Thymus (tissue), 11 donors: ENCODE measurements around the gene KRTAP5-6. TPM values are rescaled to one million over a fixed set of nuclear protein-coding genes. Genes with fewer than 3 reads are reported as not detected.

Source experiments
- DNase-seq, 9 donors: peaks; one replicate each; pipeline ENCODE4 v3.0.0-alpha.2; 2013; ENCODE audit warnings: low spot score in 9 of 9, low read depth in 6 of 9, missing footprints in 1 of 9
- H3K27ac ChIP-seq, 2 donors: one replicate each; pipeline ENCODE4 v1.5.1; 2013; ENCODE audit warnings: control low read depth in 1 of 2, low read depth in 1 of 2, low read length in 1 of 2, mild to moderate bottlenecking in 1 of 2, moderate library complexity in 1 of 2
- H3K27me3 ChIP-seq, 2 donors: one replicate each; pipeline ENCODE4 v1.5.1; 2013; ENCODE audit warnings: low read length in 1 of 2; ENCODE audit not compliant: control insufficient read depth in 2 of 2, insufficient read depth in 1 of 2
- H3K36me3 ChIP-seq, 2 donors: one replicate each; pipeline ENCODE4 v1.5.1; 2013; ENCODE audit warnings: low read length in 1 of 2, mild to moderate bottlenecking in 1 of 2, moderate library complexity in 1 of 2; ENCODE audit not compliant: control insufficient read depth in 2 of 2, insufficient read depth in 2 of 2
- H3K4me1 ChIP-seq, 2 donors: one replicate each; pipeline ENCODE4 v1.5.1; 2013; ENCODE audit warnings: low read length in 2 of 2; ENCODE audit not compliant: control insufficient read depth in 2 of 2, insufficient read depth in 2 of 2
- H3K4me3 ChIP-seq, 2 donors: one replicate each; pipeline ENCODE4 v1.5.1; 2013; ENCODE audit warnings: low read length in 2 of 2, control low read depth in 1 of 2, mild to moderate bottlenecking in 1 of 2
- H3K9me3 ChIP-seq, 2 donors: one replicate each; pipeline ENCODE4 v1.5.1; 2013; ENCODE audit warnings: low read length in 1 of 2, mild to moderate bottlenecking in 1 of 2; ENCODE audit not compliant: control insufficient read depth in 2 of 2, insufficient read depth in 1 of 2
- WGBS: extraction: QIAGEN DNeasy Blood & Tissue Kit; methylation state at CpG from one replicate; pipeline ENCODE4 v1.1.7; 2013; 5-methylcytosine and 5-hydroxymethylcytosine counted together
- polyA plus RNA-seq: library from polyadenylated mRNA; stranded (reverse); fragments of 200-250 nt; gene quantifications from one replicate; pipeline ENCODE4 v1.2.3, GENCODE V29; 2013
- total RNA-seq: library from RNA; stranded (reverse); fragments of 120-200 nt; gene quantifications from one replicate; pipeline ENCODE4 v1.2.4, GENCODE V29; 2013
- donor health status: healthy.

KRTAP5-6 gene
- total and polyA plus RNA-seq, 2 donors, result not detected

- H3K27me3 ChIP-seq, result peaks cover 0 to 26% of the 10 kb centered on the region in 2 donors
- DNase-seq, result no peak
- H3K4me1 ChIP-seq, result peaks cover 0 to 13% of the 10 kb centered on the region in 2 donors
- no peak overlapping the region for H3K27ac ChIP-seq
- H3K4me3 ChIP-seq, result no peak overlapping the region
- WGBS, result 63% methylated on average over 20 of the region's 20 CpGs
- H3K36me3 ChIP-seq, result no peaks in the 10 kb centered on the region
- no peaks in the 10 kb centered on the region for H3K9me3 ChIP-seq
Observed at GRCh38 chr11:1652442-1652770, 44.6 kb upstream of the KRTAP5-6 start.

GRCh38 chr11:1652771-1653540, 44.0 kb upstream of the KRTAP5-6 start:
- Histone ChIP-seq H3K27ac (no peak overlapping the region), H3K27me3 (peaks cover 0 to 26% of the 10 kb centered on the region in 2 donors), H3K4me3 (no peak overlapping the region), H3K9me3 (no peaks in the 10 kb centered on the region), H3K36me3 (no peaks in the 10 kb centered on the region), H3K4me1 (peaks cover 0 to 13% of the 10 kb centered on the region in 2 donors)
- DNase-seq, result peak in 7 of 9 donors; percentile 29 to 75 (median 53)
- 43% methylated on average over 34 of the region's 34 CpGs for WGBS

- H3K9me3 ChIP-seq, result no peaks in the 10 kb centered on the region
- peaks cover 0 to 13% of the 10 kb centered on the region in 2 donors for H3K4me1 ChIP-seq
- peaks cover 0 to 24% of the 10 kb centered on the region in 2 donors for H3K27me3 ChIP-seq
- no peaks in the 10 kb centered on the region for H3K36me3 ChIP-seq
- H3K27ac ChIP-seq, result no peak overlapping the region
- 94% methylated on average over 14 of the region's 14 CpGs for WGBS
- DNase-seq, result no peak
- H3K4me3 ChIP-seq, result no peak overlapping the region
Observed at GRCh38 chr11:1653541-1654387, 43.2 kb upstream of the KRTAP5-6 start.

- no peak for DNase-seq
- peaks cover 0 to 24% of the 10 kb centered on the region in 2 donors for H3K27me3 ChIP-seq
Observed at GRCh38 chr11:1654388-1655167, 42.4 kb upstream of the KRTAP5-6 start.

GRCh38 chr11:1655168-1656060, 41.6 kb upstream of the KRTAP5-6 start:
- Histone ChIP-seq H3K27me3 (peaks cover 0 to 28% of the 10 kb centered on the region in 2 donors), H3K4me1 (peaks cover 7 to 26% of the 10 kb centered on the region in 2 donors), H3K36me3 (no peaks in the 10 kb centered on the region), H3K4me3 (no peak overlapping the region), H3K9me3 (no peaks in the 10 kb centered on the region), H3K27ac (no peak overlapping the region)
- 88% methylated on average over 26 of the region's 26 CpGs for WGBS
- DNase-seq, result no peak

More at GRCh38 chr11:1654388-1655167, 42.4 kb upstream of the KRTAP5-6 start:
- Histone ChIP-seq H3K9me3 (no peaks in the 10 kb centered on the region), H3K4me1 (peaks cover 4 to 18% of the 10 kb centered on the region in 2 donors), H3K36me3 (no peaks in the 10 kb centered on the region), H3K4me3 (no peak overlapping the region), H3K27ac (no peak overlapping the region)
- 43% methylated on average over 21 of the region's 21 CpGs for WGBS

- H3K9me3 ChIP-seq, result no peaks in the 10 kb centered on the region
- peaks cover 0 to 24% of the 10 kb centered on the region in 2 donors for H3K27me3 ChIP-seq
- no peak overlapping the region for H3K4me3 ChIP-seq
- no peak for DNase-seq
- H3K4me1 ChIP-seq, result peaks cover 7 to 28% of the 10 kb centered on the region in 2 donors
- WGBS, result 94% methylated on average over 9 of the region's 9 CpGs
- no peaks in the 10 kb centered on the region for H3K36me3 ChIP-seq
- no peak overlapping the region for H3K27ac ChIP-seq
Observed at GRCh38 chr11:1656061-1656441, 40.9 kb upstream of the KRTAP5-6 start.

- WGBS, result 86% methylated on average over 7 of the region's 7 CpGs
- DNase-seq, result no peak
Observed at GRCh38 chr11:1656670-1657069, 40.3 kb upstream of the KRTAP5-6 start.

GRCh38 chr11:1659506-1659905, 37.5 kb upstream of the KRTAP5-6 start:
- Histone ChIP-seq H3K36me3 (no peaks in the 10 kb centered on the region), H3K9me3 (no peaks in the 10 kb centered on the region), H3K27ac (peak overlapping the region in 1 of 2 donors; percentile 47), H3K4me1 (peaks cover 7 to 22% of the 10 kb centered on the region in 2 donors), H3K4me3 (no peak overlapping the region), H3K27me3 (peaks cover 0 to 13% of the 10 kb centered on the region in 2 donors)
- WGBS, result 9% methylated on average over 14 of the region's 14 CpGs
- peak in 3 of 9 donors; percentile 25 to 57 (median 33) for DNase-seq

More at GRCh38 chr11:1656670-1657069, 40.3 kb upstream of the KRTAP5-6 start:
- Histone ChIP-seq H3K36me3 (no peaks in the 10 kb centered on the region), H3K4me1 (peaks cover 7 to 28% of the 10 kb centered on the region in 2 donors), H3K27me3 (peaks cover 0 to 24% of the 10 kb centered on the region in 2 donors), H3K9me3 (no peaks in the 10 kb centered on the region), H3K4me3 (no peak overlapping the region), H3K27ac (no peak overlapping the region)
